Stimulated activated CD4-positive, alpha-beta T cell treated with anti-CD3 and anti-CD28 coated beads, Interleukin-1b, Interleukin-23, amount 100 ng/mL, for 24 hours (primary cell): ENCODE results near the gene LIFR.
"Not testable (repeated sequence)": the region's sequence is repeated elsewhere in the genome, so short reads cannot be mapped to it uniquely, and the experiment has no call there.

ENCODE experiments used
- DNase-seq, 4 experiments: peaks; one replicate each; pipeline ENCODE4 v3.0.0-alpha.2; 2020; ENCODE audit warnings: low read depth in 4 of 4, low spot score in 1 of 4

Gene LIFR

DNA sequence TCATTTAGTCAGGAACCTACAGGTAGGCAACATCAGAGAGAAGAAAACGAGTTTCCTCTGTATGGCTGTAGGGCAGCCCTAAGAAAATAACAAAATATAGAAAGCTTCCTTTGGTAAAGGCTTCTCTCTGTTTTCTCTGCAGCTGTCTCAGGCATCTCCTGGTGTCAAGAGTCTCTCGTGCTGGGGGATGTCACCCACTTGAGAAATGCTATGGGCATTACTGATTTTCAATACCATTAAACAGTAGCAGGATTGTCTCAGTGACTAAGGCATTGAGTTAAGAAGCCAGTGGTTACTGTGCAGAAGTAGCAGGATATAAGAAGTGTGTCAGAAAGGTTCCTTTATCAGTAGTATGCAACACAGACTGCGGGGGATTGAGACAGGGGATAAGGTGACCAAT lies 32.4 kb downstream of the LIFR start:
- no peak for DNase-seq

DNA sequence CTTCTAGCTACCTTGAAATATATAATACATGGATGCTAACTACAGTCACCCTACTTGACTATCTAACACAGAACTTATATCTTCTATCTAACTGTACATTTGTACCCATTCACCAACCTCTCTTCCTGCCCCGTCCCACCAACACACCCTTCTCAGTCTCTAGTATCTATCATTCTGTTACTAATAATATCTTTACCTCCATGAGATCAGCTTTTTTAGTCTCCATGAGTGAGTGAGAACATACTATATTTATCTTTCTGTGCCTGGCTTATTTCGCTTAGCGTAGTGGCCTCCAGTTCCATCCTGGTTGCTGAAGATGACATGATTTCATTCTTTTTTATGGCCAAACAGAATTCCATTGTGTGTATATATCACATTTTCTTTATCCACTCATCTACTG lies 37.0 kb downstream of the LIFR start:
- no peak for DNase-seq

DNA sequence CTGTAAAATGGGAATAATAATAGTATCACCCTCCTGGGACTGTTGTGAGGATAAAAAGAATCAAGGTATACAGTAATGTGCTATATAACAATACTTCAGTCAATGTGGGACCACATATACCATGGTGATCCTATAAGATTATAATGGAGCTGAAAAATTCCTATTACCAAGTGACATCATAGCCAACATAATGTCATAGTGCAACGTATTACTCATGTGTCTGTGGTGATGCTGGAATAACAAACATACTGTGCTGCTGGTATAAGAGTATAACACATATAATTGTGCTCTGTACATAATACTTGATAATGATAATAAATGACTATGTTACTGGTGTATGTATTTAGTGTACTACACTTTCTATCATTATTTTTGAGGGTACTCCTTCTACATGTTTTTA lies 38.1 kb downstream of the LIFR start:
- no peak for DNase-seq

DNA sequence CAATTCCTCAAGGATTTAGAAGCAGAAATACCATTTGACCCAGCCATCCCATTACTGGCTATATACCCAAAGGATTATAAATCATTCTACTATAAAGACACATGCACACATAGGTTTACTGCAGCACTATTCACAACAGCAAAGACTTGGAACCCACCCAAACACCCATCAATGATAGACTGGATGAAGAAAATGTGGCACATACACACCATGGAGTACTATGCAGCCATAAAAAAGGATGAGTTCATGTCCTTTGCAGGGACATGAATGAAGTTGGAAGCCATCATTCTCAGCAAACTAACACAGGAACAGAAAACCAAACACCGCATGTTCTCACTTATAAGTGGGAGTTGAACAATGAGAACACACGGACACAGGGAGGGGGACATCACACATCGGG lies 39.8 kb downstream of the LIFR start:
- DNase-seq: not testable (repeated sequence)

DNA sequence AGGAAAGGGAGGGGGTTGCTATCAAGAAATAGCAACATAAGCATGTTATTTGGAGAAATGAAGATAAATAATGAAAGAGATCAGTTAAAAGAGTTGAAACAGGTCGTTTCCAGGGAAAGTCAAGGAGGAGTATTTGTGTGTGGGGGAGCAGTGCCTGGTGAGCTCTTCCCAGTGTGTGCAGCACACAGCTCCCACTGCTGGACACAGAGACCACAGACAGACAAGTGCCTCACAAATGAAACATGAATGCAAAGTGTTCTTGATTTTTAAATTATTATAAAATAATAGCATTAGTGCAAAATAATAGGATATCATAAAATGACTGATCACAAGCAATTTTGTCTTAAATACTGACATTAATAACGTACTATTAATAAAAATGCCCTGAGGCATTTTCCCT lies 40.8 kb downstream of the LIFR start:
- no peak for DNase-seq

DNA sequence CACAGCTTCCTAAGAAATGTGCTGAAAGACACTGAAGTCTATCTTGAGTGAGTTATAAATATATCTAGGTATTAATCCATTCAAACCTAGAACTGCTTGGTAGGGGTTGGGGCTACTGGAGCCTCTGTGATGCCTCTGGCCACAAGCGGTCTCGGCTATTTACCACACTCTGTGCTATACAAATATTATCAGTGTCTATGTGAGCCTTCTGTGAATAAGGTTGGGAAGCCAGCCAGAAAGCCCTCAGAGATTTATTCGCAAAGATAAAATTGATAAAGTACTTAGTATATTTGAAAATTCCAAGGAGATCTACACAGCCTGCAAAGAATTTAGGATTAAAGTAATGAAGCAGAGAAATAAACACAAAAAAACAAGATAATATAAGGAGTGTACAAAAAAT lies 41.4 kb downstream of the LIFR start:
- no peak for DNase-seq

DNA sequence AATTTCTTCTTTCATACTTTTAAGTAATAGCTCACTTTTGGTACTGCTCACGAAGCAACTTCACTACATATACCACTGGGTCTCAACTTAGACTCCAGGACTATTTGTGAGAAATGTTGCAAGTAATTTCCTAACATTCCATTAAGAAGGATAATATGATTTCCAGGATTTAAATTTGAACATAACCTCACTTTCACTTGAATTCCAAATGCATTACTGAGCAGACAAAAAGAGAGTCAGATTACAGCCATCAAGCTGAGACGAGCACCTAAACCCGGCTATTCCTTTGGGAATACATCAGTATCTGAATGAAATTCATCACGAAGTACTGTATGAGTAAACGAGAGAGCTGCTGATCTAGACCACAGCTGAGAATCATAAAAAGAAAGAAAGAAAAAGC lies 47.3 kb downstream of the LIFR start:
- DNase-seq: no peak

DNA sequence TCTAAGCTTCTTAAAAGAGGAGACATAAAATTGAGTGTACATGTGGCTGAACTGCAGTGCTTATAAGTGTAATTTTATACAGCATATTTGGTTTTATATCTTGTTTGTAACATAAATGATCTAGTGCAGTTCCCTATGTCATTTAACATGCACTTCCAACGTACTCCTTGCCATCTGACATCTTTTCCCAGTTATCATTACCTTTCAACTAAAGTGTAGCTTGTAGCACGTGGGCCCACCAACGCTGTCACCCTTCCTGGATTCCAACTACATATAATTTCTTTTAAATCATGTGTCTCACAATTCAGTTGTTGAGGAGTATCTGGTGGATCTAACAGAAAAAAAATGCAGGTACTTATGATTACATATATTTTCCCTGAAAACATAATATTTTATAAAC lies 50.1 kb downstream of the LIFR start:
- DNase-seq: no peak

DNA sequence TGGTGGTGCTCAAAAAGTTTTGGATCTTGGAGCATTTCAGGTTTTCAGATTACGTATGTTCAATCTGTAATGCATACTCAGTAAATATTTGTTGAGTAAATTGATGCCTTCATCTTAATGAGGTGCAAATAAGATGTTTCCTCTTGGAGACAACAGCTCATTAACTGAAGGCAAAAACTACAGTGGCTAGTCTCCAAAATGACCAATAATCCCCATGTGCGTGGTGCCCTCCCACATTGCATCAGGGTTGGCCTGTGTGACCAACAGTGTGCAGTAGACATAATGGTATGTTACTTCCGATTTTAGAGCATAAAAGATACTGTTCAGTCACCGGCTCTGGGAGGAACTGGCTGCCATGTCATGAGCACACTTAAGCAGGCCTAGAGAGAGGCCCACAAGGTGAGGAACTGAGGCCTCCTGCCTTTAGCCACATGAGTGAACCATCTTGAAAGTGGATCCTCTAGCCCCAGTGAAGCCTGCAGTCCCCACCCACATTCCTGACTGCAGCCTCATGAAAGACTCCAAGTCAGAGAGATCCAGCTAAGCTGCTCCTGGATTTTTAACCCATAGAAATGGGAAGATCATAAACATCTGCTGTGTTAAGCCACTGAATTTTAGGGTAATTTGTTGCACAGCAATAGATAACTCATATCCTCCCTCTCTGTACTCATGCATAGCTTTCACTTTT lies 55.7 kb downstream of the LIFR start:
- no peak for DNase-seq

DNA sequence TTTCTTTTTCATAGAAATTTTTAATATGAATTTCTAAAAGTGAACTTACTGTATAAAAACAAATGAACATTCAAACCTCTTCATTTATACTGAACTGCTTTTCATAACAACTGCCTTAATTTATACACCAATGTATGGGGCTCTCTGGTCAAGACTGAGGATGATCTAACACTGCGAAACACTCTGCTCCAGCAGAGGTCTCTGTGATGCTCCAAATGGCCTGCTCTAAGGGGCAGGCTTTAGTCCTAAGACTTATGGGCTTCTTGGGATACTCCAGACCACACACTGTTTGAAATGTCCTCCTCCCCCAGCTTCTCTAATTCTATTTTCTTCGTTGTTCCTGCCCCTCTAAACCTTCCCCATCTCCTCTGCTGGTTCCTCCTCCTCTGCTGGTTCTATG lies 58.5 kb downstream of the LIFR start:
- no peak for DNase-seq

DNA sequence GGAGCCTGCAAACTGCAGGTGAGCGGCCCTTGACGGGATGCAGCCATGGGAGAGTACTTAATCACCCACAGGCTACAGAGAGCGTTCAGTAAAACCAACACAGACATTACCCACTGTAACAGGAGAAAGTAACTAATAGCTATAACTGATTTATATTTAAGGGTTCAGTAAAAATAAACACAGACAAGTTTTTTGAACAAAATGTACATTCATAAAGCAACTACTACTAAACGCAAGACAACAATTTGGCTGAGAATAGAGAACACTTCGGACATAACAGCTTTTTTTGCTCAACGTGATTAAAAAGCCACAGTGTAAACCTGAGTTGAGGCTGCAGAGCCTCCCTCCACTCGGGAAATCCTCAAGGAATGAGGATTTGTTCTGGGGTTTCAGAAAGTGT lies 61.7 kb downstream of the LIFR start:
- DNase-seq: no peak

DNA sequence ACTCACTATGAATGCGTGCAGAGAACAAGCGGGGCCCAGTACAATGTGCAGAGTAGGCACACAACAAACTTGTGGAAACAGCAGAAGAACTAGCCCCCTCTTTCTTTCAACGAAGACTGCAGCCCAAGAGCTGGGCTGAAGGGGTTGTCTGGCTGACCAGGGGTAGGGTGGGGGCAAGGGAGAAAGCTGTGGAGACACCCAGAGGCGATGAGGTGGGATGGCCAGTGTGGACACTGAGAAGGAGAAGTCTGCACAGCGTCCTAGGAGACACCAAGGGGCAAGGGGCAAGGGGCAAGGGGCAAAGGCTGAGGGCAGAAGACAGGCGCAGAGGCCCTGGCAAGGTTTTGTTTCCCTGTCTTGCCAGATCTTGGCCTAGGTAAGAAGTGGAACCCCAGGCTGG lies 62.3 kb downstream of the LIFR start:
- no peak for DNase-seq

DNA sequence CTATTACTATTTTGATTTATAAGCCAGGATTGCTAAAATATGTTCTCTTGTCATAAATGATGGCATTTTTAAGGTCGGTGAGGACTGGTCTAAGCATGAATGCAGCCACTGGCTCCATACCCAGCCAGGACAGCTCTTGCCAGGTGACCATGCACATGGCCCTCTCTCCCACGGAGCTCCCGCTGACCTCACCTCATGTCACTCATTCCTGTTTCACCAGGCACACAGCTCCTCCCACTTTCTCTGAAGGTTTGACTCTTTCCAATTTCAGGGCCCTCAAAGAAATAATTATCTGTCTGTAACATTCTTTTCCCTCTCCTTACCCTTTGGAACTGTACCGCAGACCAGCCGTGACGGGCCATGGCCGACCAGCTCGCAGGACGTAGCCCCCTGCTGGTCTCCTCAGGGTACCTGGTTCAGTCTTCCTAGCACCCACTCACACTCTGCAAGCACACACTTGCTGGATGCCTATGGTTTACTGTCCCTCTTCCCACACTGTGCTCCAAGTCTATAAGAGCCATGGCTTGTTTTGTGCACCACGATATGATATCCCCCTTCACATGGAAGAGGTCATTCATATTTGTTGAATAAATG lies 72.5 kb downstream of the LIFR start:
- DNase-seq: no peak

DNA sequence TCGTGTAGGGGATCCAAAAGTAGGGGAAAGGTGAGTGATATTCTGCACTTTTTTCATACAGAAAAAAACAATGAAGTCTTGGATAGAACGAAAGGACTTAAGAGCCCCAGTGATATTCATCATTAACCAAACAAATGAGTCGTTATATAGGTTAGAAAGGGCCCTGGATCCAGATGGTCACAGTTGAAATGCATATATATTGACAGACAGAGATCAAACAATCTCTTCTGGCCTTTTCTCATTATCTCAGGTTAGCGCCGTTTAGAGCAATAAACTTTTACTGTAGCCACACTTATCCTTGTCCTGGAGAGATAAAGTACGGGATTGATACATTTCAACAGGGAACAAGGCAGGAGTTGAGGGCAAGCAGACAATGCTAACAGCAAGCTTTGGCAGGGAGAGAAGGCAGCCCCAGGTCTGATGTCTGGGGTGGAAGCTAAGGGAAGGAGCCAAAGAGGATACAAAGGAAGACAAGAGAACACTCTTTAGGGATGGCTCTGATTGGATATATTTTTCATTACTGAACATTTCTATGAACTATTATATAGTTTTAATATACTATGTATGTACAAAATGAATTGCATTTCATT lies 77.0 kb downstream of the LIFR start:
- DNase-seq: no peak

DNA sequence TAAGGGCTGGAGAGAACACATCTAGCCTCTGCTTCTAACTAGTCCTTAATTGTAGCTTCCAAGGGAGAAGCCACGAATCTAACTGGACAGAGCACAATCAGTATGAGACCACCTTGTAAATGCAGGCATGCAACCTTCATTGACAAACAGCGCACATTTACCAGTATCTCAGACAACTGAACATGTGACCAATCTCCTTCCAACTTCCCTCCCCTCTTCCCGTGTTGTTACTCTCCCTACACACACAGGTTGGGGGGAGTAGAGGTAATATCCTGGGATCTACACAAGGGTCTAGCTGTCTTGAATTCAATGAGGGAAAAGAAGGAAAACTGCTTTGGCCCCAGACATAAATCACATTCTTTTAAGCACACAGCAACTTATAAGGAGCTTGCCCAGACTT lies 77.6 kb downstream of the LIFR start:
- DNase-seq: no peak

DNA sequence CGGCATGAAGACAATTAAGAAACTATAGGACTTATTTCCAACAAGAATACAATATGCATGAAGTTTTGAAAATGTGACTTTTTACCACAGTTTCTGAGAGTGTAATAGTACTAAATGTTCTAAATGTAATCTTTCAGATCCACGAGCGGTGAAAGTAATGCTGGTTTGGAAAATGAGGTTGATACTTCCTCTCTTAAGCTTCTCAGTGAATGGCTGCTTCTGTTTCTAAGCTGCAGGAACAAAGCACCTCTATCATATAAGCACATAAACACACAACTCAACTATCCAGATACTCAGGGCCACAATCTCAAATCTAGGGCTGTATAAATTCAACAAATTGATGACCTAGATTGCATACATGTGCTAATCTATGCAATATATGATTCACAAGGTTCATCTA lies 78.3 kb downstream of the LIFR start:
- DNase-seq: no peak

DNA sequence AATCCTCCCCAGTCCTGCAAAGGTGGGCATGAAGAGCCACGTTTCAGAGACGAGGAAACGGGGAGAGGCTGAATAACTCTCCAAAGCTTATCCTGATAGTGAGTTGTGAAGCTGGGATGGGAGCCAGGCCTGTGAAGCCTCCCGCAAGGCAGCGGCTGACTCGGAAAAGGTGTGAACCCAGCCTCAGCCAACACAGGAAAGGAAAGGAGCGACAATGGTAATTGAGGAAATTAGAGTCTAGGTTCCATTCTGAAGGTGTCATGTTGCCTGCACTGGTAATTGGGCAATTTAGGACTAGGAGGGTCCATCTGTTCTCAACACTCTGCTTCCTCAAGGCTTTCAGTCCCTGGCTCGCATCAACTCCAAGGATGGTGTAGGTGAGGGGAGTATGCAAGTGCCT lies 83.4 kb downstream of the LIFR start:
- no peak for DNase-seq

DNA sequence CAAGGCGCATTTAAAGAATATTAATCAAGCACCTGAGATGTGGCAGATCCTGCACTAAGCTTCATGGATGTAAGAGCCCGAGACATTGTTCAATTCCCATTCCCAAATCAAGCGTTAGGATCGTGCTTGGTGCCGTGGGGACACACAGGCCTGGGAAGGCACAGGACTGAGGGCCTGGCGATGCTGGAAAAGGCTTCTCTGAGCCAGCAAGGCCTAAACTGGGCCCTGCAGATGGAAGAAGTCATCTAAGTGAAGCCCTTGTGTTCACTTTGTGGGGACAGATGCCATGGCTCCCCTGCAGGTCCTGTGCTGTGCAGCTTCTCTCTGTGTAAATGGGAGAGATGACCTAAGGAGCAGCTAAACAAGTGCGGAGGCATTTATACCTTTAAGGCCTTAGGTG lies 83.9 kb downstream of the LIFR start:
- no peak for DNase-seq

DNA sequence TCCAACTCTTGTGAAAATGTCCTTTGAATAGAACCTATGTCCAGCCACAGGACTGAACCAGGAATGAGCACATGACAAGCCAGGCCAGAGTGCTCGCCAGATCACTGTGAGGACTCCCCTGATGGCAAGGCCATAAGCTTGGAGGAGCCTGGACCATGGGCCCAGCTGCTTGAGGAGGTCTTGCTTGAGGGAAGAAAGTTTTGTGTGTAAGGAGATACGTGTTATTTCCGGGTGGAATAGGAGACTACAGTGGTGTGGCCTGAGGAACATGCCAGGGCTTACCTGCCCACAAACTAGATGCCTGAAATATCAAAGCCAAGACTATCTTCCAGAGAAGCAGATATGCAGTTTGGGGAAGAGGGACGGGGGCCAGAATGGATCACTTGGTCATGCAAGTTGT lies 84.7 kb downstream of the LIFR start:
- DNase-seq: no peak

DNA sequence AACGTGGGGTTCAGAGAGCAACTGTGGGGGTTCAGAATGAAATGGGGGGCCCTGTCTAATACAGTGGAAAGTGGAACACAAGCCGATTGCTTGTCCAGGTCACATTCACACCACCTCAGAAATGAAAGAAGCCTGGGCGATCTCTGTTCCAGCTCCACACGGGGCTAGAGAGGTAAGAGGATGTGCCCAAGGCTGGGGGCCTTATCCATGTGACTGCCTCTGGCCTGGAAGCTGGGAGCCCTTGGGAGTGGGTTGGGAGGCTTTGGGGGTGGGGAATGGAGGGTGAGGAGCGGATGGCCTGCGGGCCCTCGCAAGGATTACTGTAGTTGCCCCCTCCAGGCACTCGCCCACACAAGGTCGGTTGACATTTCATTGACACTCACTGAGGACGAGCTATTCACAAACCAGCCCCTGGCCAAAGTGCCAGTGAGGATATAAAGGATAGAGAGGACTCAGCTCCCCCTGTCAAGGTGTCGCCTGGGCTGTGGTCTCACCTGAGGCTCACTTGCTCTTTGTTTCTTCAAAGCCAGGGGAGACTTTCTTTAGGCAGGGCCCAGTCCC lies 86.7 kb downstream of the LIFR start:
- DNase-seq: no peak

DNA sequence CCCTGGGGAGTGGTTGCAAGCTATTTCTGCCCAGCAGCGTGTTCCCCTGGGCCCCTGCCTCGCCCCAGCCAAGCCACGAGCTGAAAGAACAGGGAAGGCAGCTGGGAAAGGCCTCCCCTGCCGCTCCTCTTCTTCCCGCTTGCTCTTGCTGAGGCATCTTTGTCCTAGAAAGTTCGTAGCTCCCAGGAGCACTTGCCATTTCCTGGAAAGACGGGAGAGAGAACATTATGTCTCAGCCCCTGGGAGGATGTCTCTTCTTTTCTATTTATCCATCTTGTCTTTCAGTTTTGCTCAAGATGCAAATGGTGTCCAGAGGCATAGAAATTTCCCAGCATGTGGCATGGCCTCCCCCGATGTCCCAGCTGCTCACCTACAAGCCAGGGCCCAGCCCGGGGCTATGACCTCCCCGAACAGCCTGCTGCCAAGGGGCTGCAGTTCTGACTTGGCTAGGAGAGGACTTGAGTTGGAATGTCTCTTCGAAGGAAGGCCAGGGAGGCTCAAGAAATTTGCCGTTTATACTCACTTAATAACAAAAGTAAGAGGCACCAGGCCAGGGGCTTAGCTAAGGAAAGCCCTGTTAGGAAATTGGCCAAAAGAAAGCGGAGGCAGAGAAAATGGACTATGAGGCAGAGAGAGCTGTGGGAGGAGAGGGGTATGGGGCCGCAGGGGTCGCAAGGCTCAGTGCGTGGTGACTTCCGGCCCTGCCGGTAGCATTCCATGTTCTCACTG lies 87.3 kb downstream of the LIFR start:
- DNase-seq: no peak

DNA sequence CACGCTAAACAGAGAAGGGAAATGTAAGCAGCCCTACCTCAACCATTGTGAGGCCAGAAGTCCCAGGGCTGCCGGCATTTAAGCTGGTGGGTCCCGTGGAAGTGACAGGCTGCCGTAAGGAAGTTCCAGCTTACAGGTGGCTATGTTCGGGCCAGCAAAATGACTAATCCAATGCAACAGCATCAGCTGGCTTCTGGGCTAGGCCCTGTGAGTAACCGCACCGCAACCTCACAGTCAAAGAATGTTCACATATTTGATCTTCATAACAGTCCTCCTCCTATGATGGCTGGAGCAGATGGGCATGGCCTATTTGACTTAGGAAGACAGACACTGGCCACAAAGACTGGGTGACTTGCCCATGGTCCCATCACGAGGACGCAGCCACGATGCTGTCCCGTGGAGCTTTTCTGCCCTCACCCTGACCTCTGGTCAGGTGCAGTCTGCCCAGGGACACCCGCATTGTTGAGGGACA lies 88.2 kb downstream of the LIFR start:
- no peak for DNase-seq
